SK-N-SH treated with all-trans-retinoic acid at 6 μM for 48 hours (cell line): ENCODE results near the gene LCE1E.

ENCODE experiments used
- ATAC-seq: fragments of 200-7000 bp; cut with Tn5 transposase; 3 replicates; pipeline ENCODE4 v1.9.1; 2020; ENCODE audit warnings: mild to moderate bottlenecking, moderate library complexity
- ARNTL ChIP-seq: fragments of 450-650 bp; formaldehyde crosslinking; IDR thresholded peaks from 2 replicates; pipeline ENCODE4 v1.5.0; 2020; ENCODE audit warnings: low read depth, mild to moderate bottlenecking, moderate library complexity, borderline replicate concordance
- BACH2 ChIP-seq: fragments of 250-450 bp; sonication (Bioruptor Pico); IDR thresholded peaks from 2 replicates; pipeline ENCODE4 v1.9.0; 2021; ENCODE audit warnings: mild to moderate bottlenecking, borderline replicate concordance
- CSDC2 ChIP-seq: fragments of 250-450 bp; sonication (Bioruptor Pico); IDR thresholded peaks from 2 replicates; pipeline ENCODE4 v1.5.0; 2020; ENCODE audit warnings: mild to moderate bottlenecking, moderate library complexity
- CSRNP3 ChIP-seq: fragments of 250-450 bp; sonication (Bioruptor Pico); IDR thresholded peaks from 2 replicates; pipeline ENCODE4 v1.5.1; 2021; ENCODE audit warnings: mild to moderate bottlenecking, moderate library complexity
- ESRRG ChIP-seq: fragments of 250-450 bp; sonication (Bioruptor Pico); IDR thresholded peaks from 2 replicates; pipeline ENCODE4 v1.6.1; 2021; ENCODE audit warnings: mild to moderate bottlenecking
- GLIS3 ChIP-seq: fragments of 250-450 bp; sonication (Bioruptor Pico); IDR thresholded peaks from 2 replicates; pipeline ENCODE4 v1.5.0; 2020; ENCODE audit warnings: mild to moderate bottlenecking, moderate library complexity
- OSR1 ChIP-seq: fragments of 250-450 bp; sonication (Bioruptor Pico); IDR thresholded peaks from 2 replicates; pipeline ENCODE4 v1.8.0; 2022; ENCODE audit warnings: moderate library complexity, mild to moderate bottlenecking, inconsistent platforms
- PATZ1 ChIP-seq: fragments of 250-450 bp; sonication (Bioruptor Pico); IDR thresholded peaks from 2 replicates; pipeline ENCODE4 v1.8.0; 2020; ENCODE audit warnings: mild to moderate bottlenecking, moderate library complexity, borderline replicate concordance
- POU6F1 ChIP-seq: fragments of 250-450 bp; sonication (Bioruptor Pico); IDR thresholded peaks from 2 replicates; pipeline ENCODE4 v1.8.0; 2021; ENCODE audit warnings: low read depth, mild to moderate bottlenecking, moderate library complexity, borderline replicate concordance
- PPARA ChIP-seq: fragments of 250-450 bp; sonication (Bioruptor Pico); IDR thresholded peaks from 2 replicates; pipeline ENCODE4 v1.5.0; 2020; ENCODE audit warnings: mild to moderate bottlenecking, borderline replicate concordance
- RARB ChIP-seq: fragments of 250-450 bp; sonication (Bioruptor Pico); IDR thresholded peaks from 2 replicates; pipeline ENCODE4 v1.8.0; 2021; ENCODE audit warnings: mild to moderate bottlenecking, moderate library complexity
- SNAI2 ChIP-seq: fragments of 250-450 bp; sonication (Bioruptor Pico); IDR thresholded peaks from 2 replicates; pipeline ENCODE4 v1.5.0; 2020; ENCODE audit warnings: mild to moderate bottlenecking, moderate library complexity
- TCF4 ChIP-seq: fragments of 250-450 bp; sonication (Bioruptor Pico); IDR thresholded peaks from 2 replicates; pipeline ENCODE4 v1.8.0; 2021; ENCODE audit warnings: mild to moderate bottlenecking, moderate library complexity, borderline replicate concordance
- TOX ChIP-seq: fragments of 250-450 bp; sonication (Bioruptor Pico); IDR thresholded peaks from 2 replicates; pipeline ENCODE4 v1.8.0; 2021; ENCODE audit warnings: mild to moderate bottlenecking, moderate library complexity, borderline replicate concordance
- TSHZ2 ChIP-seq: fragments of 250-450 bp; sonication (Bioruptor Pico); IDR thresholded peaks from 2 replicates; pipeline ENCODE4 v1.5.0; 2020; ENCODE audit warnings: mild to moderate bottlenecking, moderate library complexity
- ZC3H10 ChIP-seq: fragments of 250-450 bp; sonication (Bioruptor Pico); IDR thresholded peaks from 2 replicates; pipeline ENCODE4 v1.5.1; 2021; ENCODE audit warnings: mild to moderate bottlenecking, moderate library complexity
- ZFP30 ChIP-seq: fragments of 450-650 bp; formaldehyde crosslinking; IDR thresholded peaks from 2 replicates; pipeline ENCODE4 v1.5.0; 2022; ENCODE audit warnings: mild to moderate bottlenecking, moderate library complexity
- ZNF565 ChIP-seq: fragments of 450-650 bp; formaldehyde crosslinking; conservative IDR thresholded peaks from 2 replicates; pipeline ENCODE4 v1.5.0; 2020; ENCODE audit warnings: low read depth, mild to moderate bottlenecking, moderate library complexity
- ZNF8 ChIP-seq: fragments of 450-650 bp; formaldehyde crosslinking; IDR thresholded peaks from 2 replicates; pipeline ENCODE4 v1.5.0; 2020; ENCODE audit warnings: mild to moderate bottlenecking, moderate library complexity

LCE1E gene

GRCh38 chr1:152824964-152825363 lies 38.9 kb downstream of the LCE1E start:
- no peak for ATAC-seq
- no peak for TF ChIP-seq ZC3H10 (CRISPR knock-in tag)
- no peak for TF ChIP-seq CSRNP3 (CRISPR knock-in tag)
- TF ChIP-seq TSHZ2 = no peak
- TF ChIP-seq BACH2 (CRISPR knock-in tag) = no peak
- no peak for TF ChIP-seq SNAI2 (CRISPR knock-in tag)
- TF ChIP-seq ZNF565 (CRISPR knock-in tag) = no peak
- TF ChIP-seq CSDC2 (CRISPR knock-in tag) = no peak
- no peak for TF ChIP-seq OSR1
- no peak for TF ChIP-seq POU6F1
- no peak for TF ChIP-seq GLIS3 (CRISPR knock-in tag)
- TF ChIP-seq ZFP30 (CRISPR knock-in tag) = no peak
- TF ChIP-seq ZNF8 (CRISPR knock-in tag) = no peak
- no peak for TF ChIP-seq RARB (CRISPR knock-in tag)
- TF ChIP-seq PPARA (CRISPR knock-in tag) = no peak
- TF ChIP-seq ARNTL (CRISPR knock-in tag) = no peak
- TF ChIP-seq, all 23 proteins: peak for 0

- TF ChIP-seq PATZ1 (CRISPR knock-in tag) = no peak
- TF ChIP-seq ZNF565 (CRISPR knock-in tag) = no peak
- TF ChIP-seq POU6F1 = no peak
- no peak for TF ChIP-seq BACH2 (CRISPR knock-in tag)
- TF ChIP-seq ESRRG = no peak
- no peak for TF ChIP-seq ZC3H10 (CRISPR knock-in tag)
Measured at GRCh38 chr1:152827173-152827572, 41.1 kb downstream of the LCE1E start, which contains the start of gene LCE1A. TSS of gene LCE1A (plus strand) at chr1:152827473. CDS start at chr1:152827473, 0 bp downstream.

GRCh38 chr1:152836870-152837269 lies 50.8 kb downstream of the LCE1E start:
- no peak for TF ChIP-seq RARB (CRISPR knock-in tag)
- no peak for TF ChIP-seq TCF4 (CRISPR knock-in tag)
- TF ChIP-seq BACH2 (CRISPR knock-in tag) = no peak
- no peak for TF ChIP-seq TOX (CRISPR knock-in tag)
- TF ChIP-seq ESRRG = no peak
- no peak for TF ChIP-seq ZC3H10 (CRISPR knock-in tag)
- TF ChIP-seq ZFP30 (CRISPR knock-in tag) = no peak
- no peak for ATAC-seq

More at GRCh38 chr1:152827173-152827572, 41.1 kb downstream of the LCE1E start, which contains the start of gene LCE1A:
- ATAC-seq = no peak
